ENCODE data around the gene ITCH. TPM values are rescaled to one million over a fixed set of nuclear protein-coding genes. Genes with fewer than 3 reads are reported as not detected.

The ITCH gene
- total RNA-seq, 5 donors from 2014 or later (not counting 1 experiment from before 2014, with no cell fraction given): 50.5 to 63.6 (median 53.3) TPM

DNA sequence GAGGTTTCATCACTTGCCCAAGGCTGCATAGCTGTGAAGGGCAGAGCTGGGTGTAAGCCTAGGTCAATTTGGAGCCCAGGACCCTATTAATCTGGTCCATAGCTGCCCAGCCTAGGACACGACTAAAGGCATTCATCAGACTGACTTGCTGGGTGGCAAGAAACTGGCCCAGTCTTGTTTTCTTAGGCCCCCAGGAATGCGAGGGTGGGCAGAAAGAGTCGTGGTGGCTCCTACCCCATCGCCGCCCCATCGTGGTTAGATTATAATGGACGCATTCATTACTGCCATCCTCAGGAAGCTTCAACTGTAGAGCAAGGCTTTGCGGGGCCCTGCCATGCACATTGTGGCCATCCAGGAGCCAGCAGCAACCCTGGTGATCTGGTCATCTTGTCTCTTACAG is 169.2 kb downstream of the ITCH start:
- DNase-seq (no peak), ATAC-seq (replicated peaks in 1 of 4) (no peak)
- ChIA-PET POLR2A (no interaction called here), CTCF (no interaction called here)
- Mint-ChIP-seq H3K9me3 (no peaks in the 10 kb centered on the region), H3K4me3 (no peak overlapping the region), H3K27ac (no peak overlapping the region), H3K36me3 (peaks cover 40% of the 10 kb centered on the region), H3K4me1 (peaks cover 4 to 12% (median 10%) of the 10 kb centered on the region in 3 donors), H3K27me3 (no peaks in the 10 kb centered on the region)
- Histone ChIP-seq H3K9me3 (no peaks in the 10 kb centered on the region), H3K4me3 (ENCODE audit: control insufficient read depth in 1 of 2, extremely low read depth in 1 of 2, low read length in 1 of 2) (no peak overlapping the region), H3K27ac (ENCODE audit: low read length) (no peak overlapping the region), H3K36me3 (ENCODE audit: control insufficient read depth in 2 of 2, extremely low read depth in 1 of 2, insufficient read depth in 1 of 2, low read length in 1 of 2) (peaks cover 21 to 89% of the 10 kb centered on the region in 2 donors), H3K4me1 (ENCODE audit: control insufficient read depth in 1 of 2, extremely low read depth in 1 of 2, insufficient read depth in 2 of 2, low read length in 2 of 2) (no peaks in the 10 kb centered on the region), H3K27me3 (replicated peaks in 1 of 2; ENCODE audit: control insufficient read depth in 2 of 2, extremely low read depth in 1 of 2, insufficient read depth in 2 of 2, low read length in 1 of 2) (no peaks in the 10 kb centered on the region)
- WGBS (ENCODE audit: insufficient coverage): 87% methylated on average over 8 of the region's 8 CpGs

DNA sequence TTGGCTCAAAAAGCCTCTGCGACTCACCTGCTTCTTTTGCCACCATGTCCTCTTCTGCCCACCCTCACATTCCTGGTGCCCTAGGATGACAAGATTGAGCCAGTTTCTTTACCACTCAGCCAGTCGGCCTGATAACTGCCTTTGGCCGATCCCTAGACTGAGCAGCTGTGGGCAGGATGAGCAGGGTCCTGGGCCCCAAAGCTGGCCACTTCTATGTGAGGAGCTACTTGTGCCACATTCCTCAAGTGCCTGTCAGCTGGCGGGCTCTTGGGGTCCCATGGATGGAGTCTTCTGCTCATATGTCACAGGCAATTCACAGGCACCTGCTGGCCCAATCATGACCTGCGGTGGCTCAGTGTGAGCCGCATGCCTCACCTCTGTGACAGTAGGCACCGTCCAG is 169.7 kb downstream of the ITCH start:
- no peak overlapping the region for H3K27ac Mint-ChIP-seq
- CTCF ChIA-PET: no interaction called here
- H3K4me3 Mint-ChIP-seq: no peak overlapping the region
- peaks cover 25 to 89% of the 10 kb centered on the region in 2 donors for H3K36me3 ChIP-seq (ENCODE audit: control insufficient read depth in 2 of 2, extremely low read depth in 1 of 2, insufficient read depth in 1 of 2, low read length in 1 of 2)
- H3K27ac ChIP-seq (ENCODE audit: low read length): no peak overlapping the region
- POLR2A ChIA-PET: no interaction called here
- H3K4me1 ChIP-seq (ENCODE audit: control insufficient read depth in 1 of 2, extremely low read depth in 1 of 2, insufficient read depth in 2 of 2, low read length in 2 of 2): no peaks in the 10 kb centered on the region
- no peaks in the 10 kb centered on the region for H3K9me3 ChIP-seq
- H3K27me3 ChIP-seq (replicated peaks in 1 of 2; ENCODE audit: control insufficient read depth in 2 of 2, extremely low read depth in 1 of 2, insufficient read depth in 2 of 2, low read length in 1 of 2): no peaks in the 10 kb centered on the region
- no peak for ATAC-seq (replicated peaks in 1 of 4)
- DNase-seq: no peak
- H3K9me3 Mint-ChIP-seq: no peaks in the 10 kb centered on the region
- H3K4me3 ChIP-seq (ENCODE audit: control insufficient read depth in 1 of 2, extremely low read depth in 1 of 2, low read length in 1 of 2): no peak overlapping the region
- H3K36me3 Mint-ChIP-seq: peaks cover 41% of the 10 kb centered on the region
- H3K4me1 Mint-ChIP-seq: peaks cover 4 to 12% (median 10%) of the 10 kb centered on the region in 3 donors
- H3K27me3 Mint-ChIP-seq: no peaks in the 10 kb centered on the region
- 99% methylated on average over 7 of the region's 7 CpGs for WGBS (ENCODE audit: insufficient coverage)

DNA sequence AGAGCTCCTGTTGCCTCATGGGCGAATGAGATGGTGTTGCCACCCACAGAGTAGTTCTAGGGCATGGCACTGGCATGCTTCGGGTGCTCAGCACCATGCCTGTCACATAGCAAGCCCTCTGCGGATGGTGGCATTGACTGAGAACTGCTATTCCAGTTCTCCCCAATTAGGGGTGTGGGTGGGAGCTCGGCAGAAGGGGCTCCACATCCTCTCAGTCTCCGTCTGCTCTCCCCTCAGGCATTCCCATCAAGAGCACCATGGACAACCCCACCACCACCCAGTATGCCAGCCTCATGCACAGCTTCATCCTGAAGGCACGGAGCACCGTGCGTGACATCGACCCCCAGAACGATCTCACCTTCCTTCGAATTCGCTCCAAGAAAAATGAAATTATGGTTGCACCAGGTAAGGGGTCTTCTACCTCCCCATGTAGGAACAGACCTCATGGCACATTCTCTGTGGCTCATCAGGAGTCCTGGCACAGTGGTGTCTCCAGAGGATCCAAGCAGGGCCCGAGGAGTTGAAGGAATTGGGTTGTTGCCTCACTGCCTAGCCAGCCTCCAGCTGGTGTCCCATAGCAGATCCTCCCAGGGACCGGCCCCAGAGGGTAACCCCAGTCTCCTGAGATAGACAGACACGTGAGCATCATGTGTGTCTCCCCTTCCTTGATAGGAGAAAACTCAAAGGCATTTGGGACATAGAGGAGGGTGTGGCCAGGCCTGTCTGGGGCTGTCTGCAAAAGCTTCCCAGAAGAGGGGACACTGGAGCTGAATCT is 171.5 kb downstream of the ITCH start:
- Mint-ChIP-seq H3K9me3 (no peaks in the 10 kb centered on the region), H3K4me1 (peaks cover 6 to 16% (median 12%) of the 10 kb centered on the region in 3 donors), H3K36me3 (peaks cover 31% of the 10 kb centered on the region), H3K27me3 (no peaks in the 10 kb centered on the region), H3K4me3 (no peak overlapping the region), H3K27ac (no peak overlapping the region)
- H3K27me3 ChIP-seq (replicated peaks in 1 of 2; ENCODE audit: control insufficient read depth in 2 of 2, extremely low read depth in 1 of 2, insufficient read depth in 2 of 2, low read length in 1 of 2): no peaks in the 10 kb centered on the region
- ChIA-PET POLR2A (no interaction called here), CTCF (interaction anchor here in 1 of 2 donors (1.0 kb wide), 1 partner anchor 17 kb away, joined by 3 read pairs; no protein-coding TSS in a partner anchor)
- no peak for ATAC-seq (replicated peaks in 1 of 4)
- H3K9me3 ChIP-seq: no peaks in the 10 kb centered on the region
- DNase-seq: no peak
- 100% methylated on average over 5 of the region's 15 CpGs for WGBS (ENCODE audit: insufficient coverage)
- peaks cover 26 to 79% of the 10 kb centered on the region in 2 donors for H3K36me3 ChIP-seq (ENCODE audit: control insufficient read depth in 2 of 2, extremely low read depth in 1 of 2, insufficient read depth in 1 of 2, low read length in 1 of 2)
- no peak overlapping the region for H3K4me3 ChIP-seq (ENCODE audit: control insufficient read depth in 1 of 2, extremely low read depth in 1 of 2, low read length in 1 of 2)
- H3K27ac ChIP-seq (ENCODE audit: low read length): no peak overlapping the region
- no peaks in the 10 kb centered on the region for H3K4me1 ChIP-seq (ENCODE audit: control insufficient read depth in 1 of 2, extremely low read depth in 1 of 2, insufficient read depth in 2 of 2, low read length in 2 of 2)

DNA sequence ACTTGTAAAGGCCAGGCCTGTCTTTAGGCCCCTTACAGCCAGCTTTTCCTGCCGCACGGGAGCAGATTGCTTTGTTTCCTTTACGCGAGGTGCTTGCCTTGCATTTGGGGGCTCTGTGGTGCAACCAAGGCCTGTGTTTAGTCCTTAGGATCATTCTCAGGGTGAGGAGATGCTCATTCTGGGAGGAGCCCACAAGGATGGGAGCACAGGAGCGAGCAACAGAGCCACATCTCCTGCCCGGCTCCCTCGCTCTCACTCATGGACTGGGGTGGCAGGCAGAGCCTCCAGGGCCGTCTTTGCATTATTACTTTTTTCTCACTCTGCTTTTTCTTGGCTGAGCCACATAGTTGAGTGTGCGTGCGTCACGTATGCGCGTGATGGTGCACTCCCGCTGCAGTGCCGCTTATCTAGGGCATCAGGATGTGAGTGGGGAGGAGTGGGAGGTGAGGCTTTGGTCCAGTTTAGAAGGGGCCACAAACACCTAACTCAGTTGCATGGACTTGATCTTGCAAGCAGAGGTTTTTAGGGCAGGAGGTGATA is 172.3 kb downstream of the ITCH start:
- H3K27me3 ChIP-seq (replicated peaks in 1 of 2; ENCODE audit: control insufficient read depth in 2 of 2, extremely low read depth in 1 of 2, insufficient read depth in 2 of 2, low read length in 1 of 2): no peaks in the 10 kb centered on the region
- H3K36me3 ChIP-seq (ENCODE audit: control insufficient read depth in 2 of 2, extremely low read depth in 1 of 2, insufficient read depth in 1 of 2, low read length in 1 of 2): peaks cover 29 to 78% of the 10 kb centered on the region in 2 donors
- H3K27me3 Mint-ChIP-seq: no peaks in the 10 kb centered on the region
- CTCF ChIA-PET: interaction anchor here in 1 of 2 donors (1.0 kb wide), 1 partner anchor 18 kb away, joined by 3 read pairs; no protein-coding TSS in a partner anchor
- peaks cover 37% of the 10 kb centered on the region for H3K36me3 Mint-ChIP-seq
- WGBS (ENCODE audit: insufficient coverage): 92% methylated on average over 13 of the region's 15 CpGs
- no peak overlapping the region for H3K4me3 Mint-ChIP-seq
- POLR2A ChIA-PET: no interaction called here
- no peaks in the 10 kb centered on the region for H3K9me3 ChIP-seq
- H3K27ac ChIP-seq (ENCODE audit: low read length): no peak overlapping the region
- H3K4me1 ChIP-seq (ENCODE audit: control insufficient read depth in 1 of 2, extremely low read depth in 1 of 2, insufficient read depth in 2 of 2, low read length in 2 of 2): peaks cover 0 to 5% of the 10 kb centered on the region in 2 experiments
- H3K4me3 ChIP-seq (ENCODE audit: control insufficient read depth in 1 of 2, extremely low read depth in 1 of 2, low read length in 1 of 2): no peak overlapping the region
- peaks cover 6 to 18% (median 13%) of the 10 kb centered on the region in 3 donors for H3K4me1 Mint-ChIP-seq
- no peak overlapping the region for H3K27ac Mint-ChIP-seq
- DNase-seq (no peak), ATAC-seq (replicated peaks in 1 of 4) (no peak)
- H3K9me3 Mint-ChIP-seq: no peaks in the 10 kb centered on the region

DNA sequence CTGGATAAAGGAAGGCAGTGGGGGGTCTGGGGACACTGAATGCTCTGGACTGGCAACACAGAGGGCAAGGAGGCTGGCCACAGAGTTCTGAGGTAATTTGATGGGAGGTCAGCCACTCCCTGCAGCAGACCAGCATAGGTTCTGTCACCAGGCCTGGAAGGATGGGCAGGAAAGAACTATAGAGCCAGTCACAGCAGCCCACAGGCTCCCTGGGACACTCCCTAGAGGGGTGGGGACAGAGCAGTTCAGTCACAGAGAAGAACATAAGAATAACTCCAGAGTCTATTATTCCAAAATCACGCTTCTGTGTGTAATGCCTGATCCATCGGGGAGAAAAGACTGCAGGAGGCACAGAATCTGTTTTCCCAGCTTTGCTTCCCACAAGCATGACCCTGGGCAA is 172.8 kb downstream of the ITCH start:
- Histone ChIP-seq H3K4me1 (ENCODE audit: control insufficient read depth in 1 of 2, extremely low read depth in 1 of 2, insufficient read depth in 2 of 2, low read length in 2 of 2) (peaks cover 0 to 8% of the 10 kb centered on the region in 2 experiments), H3K27me3 (replicated peaks in 1 of 2; ENCODE audit: control insufficient read depth in 2 of 2, extremely low read depth in 1 of 2, insufficient read depth in 2 of 2, low read length in 1 of 2) (no peaks in the 10 kb centered on the region), H3K27ac (ENCODE audit: low read length) (no peak overlapping the region), H3K4me3 (ENCODE audit: control insufficient read depth in 1 of 2, extremely low read depth in 1 of 2, low read length in 1 of 2) (no peak overlapping the region), H3K36me3 (ENCODE audit: control insufficient read depth in 2 of 2, extremely low read depth in 1 of 2, insufficient read depth in 1 of 2, low read length in 1 of 2) (peaks cover 27 to 78% of the 10 kb centered on the region in 2 donors), H3K9me3 (no peaks in the 10 kb centered on the region)
- no peak for ATAC-seq (replicated peaks in 1 of 4)
- DNase-seq: no peak
- peaks cover 8 to 20% (median 13%) of the 10 kb centered on the region in 3 donors for H3K4me1 Mint-ChIP-seq
- H3K27ac Mint-ChIP-seq: no peak overlapping the region
- peaks cover 39% of the 10 kb centered on the region for H3K36me3 Mint-ChIP-seq
- H3K4me3 Mint-ChIP-seq: no peak overlapping the region
- H3K27me3 Mint-ChIP-seq: no peaks in the 10 kb centered on the region
- H3K9me3 Mint-ChIP-seq: no peaks in the 10 kb centered on the region
- POLR2A ChIA-PET: interaction anchor here in 1 of 2 donors (0.6 kb wide), 1 partner anchor 627 kb away, joined by 11 read pairs; no protein-coding TSS in a partner anchor
- WGBS (ENCODE audit: insufficient coverage): 88% methylated on average over 2 of the region's 2 CpGs
- CTCF ChIA-PET: interaction anchor here in 1 of 2 donors (1.6 kb wide), 1 partner anchor 234 kb away, joined by 6 read pairs; no protein-coding TSS in a partner anchor

DNA sequence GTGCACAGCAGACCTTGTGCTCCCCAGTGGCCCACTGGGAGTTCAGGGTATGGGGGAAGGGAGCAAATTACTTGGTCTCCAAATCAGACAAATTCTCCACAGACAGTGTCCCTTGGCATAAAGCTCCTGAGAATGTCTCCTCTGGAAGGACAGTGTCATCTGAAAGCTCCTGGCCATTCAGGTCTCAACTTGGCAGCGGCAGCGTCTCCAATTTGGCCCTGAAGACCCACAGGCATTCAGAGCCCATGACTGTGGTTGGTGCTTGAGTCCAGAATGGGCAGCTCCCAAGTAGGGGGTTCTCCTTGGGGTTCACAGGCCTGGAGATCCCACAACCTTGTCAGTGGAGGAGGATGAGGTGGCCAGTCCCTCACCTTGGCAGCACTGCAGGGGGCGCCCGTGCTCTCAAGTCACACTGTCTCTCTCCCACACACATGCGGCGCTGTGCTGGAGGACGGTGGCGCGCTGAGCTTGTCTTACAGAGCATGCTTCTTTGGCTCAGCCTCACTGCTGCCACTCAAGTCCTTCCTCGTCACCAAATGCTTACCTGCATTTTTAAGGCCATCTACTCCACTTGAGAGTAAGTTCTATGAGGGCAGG is 173.8 kb downstream of the ITCH start:
- no peaks in the 10 kb centered on the region for H3K9me3 ChIP-seq
- H3K4me1 ChIP-seq (ENCODE audit: control insufficient read depth in 1 of 2, extremely low read depth in 1 of 2, insufficient read depth in 2 of 2, low read length in 2 of 2): peaks cover 0 to 18% of the 10 kb centered on the region in 2 experiments
- Mint-ChIP-seq H3K36me3 (peaks cover 41% of the 10 kb centered on the region), H3K4me1 (peaks cover 15 to 26% (median 16%) of the 10 kb centered on the region in 3 donors), H3K4me3 (no peak overlapping the region), H3K27ac (peak overlapping the region in 1 of 2 donors; percentile 64), H3K9me3 (no peaks in the 10 kb centered on the region), H3K27me3 (no peaks in the 10 kb centered on the region)
- H3K27me3 ChIP-seq (replicated peaks in 1 of 2; ENCODE audit: control insufficient read depth in 2 of 2, extremely low read depth in 1 of 2, insufficient read depth in 2 of 2, low read length in 1 of 2): no peaks in the 10 kb centered on the region
- peaks cover 27 to 78% of the 10 kb centered on the region in 2 donors for H3K36me3 ChIP-seq (ENCODE audit: control insufficient read depth in 2 of 2, extremely low read depth in 1 of 2, insufficient read depth in 1 of 2, low read length in 1 of 2)
- DNase-seq: peak in 21 of 35 experiments; percentile 22 to 56 (median 35)
- CTCF ChIA-PET: interaction anchor here in 1 of 2 donors (0.7 to 1.6 kb wide), 3 partner anchors 69 to 233 kb away, joined by 3 to 6 read pairs (median 3); no protein-coding TSS in a partner anchor
- ATAC-seq (replicated peaks in 1 of 4): peak; percentile 49 to 53 (median 50)
- no peak overlapping the region for H3K4me3 ChIP-seq (ENCODE audit: control insufficient read depth in 1 of 2, extremely low read depth in 1 of 2, low read length in 1 of 2)
- WGBS (ENCODE audit: insufficient coverage): 88% methylated on average over 9 of the region's 10 CpGs
- POLR2A ChIA-PET: interaction anchor here in 1 of 2 donors (0.6 kb wide), 1 partner anchor 626 kb away, joined by 11 read pairs; no protein-coding TSS in a partner anchor
- H3K27ac ChIP-seq (ENCODE audit: low read length): no peak overlapping the region
